NOMO-1 (cell line): Measurements from ENCODE around the gene EEF2.

Experiments used
- DNase-seq, 2 experiments: peaks; one replicate each; lab custom pipeline; 2025; ENCODE audit not compliant: unreplicated experiment in 2 of 2; lab: John Stamatoyannopoulos, UW

Gene EEF2

GRCh38 chr19:3986260-3987041 is 1.2 kb upstream of the EEF2 start:
- peak; percentile 78 to 85 for DNase-seq

- DNase-seq = peak in 1 of 2 experiments; percentile 48
Measured at GRCh38 chr19:3985643-3986259, 488 bp upstream of the EEF2 start.

GRCh38 chr19:3984584-3984907 is 717 bp downstream of the EEF2 start:
- DNase-seq = no peak

- peak in 1 of 2 experiments; percentile 50 for DNase-seq
Measured at GRCh38 chr19:3983936-3984583, 1.2 kb downstream of the EEF2 start.

- DNase-seq = no peak
Measured at GRCh38 chr19:3983542-3983914, 1.7 kb downstream of the EEF2 start.

GRCh38 chr19:3982701-3983541 is 2.3 kb downstream of the EEF2 start:
- DNase-seq = no peak

- DNase-seq = no peak
Measured at GRCh38 chr19:3981736-3982681, 3.3 kb downstream of the EEF2 start.

GRCh38 chr19:3981373-3981735 is 3.9 kb downstream of the EEF2 start:
- DNase-seq = no peak

- no peak for DNase-seq
Measured at GRCh38 chr19:3980353-3981251, 4.7 kb downstream of the EEF2 start.

- no peak for DNase-seq
Measured at GRCh38 chr19:3979674-3980352, 5.5 kb downstream of the EEF2 start.

- DNase-seq = no peak
Measured at GRCh38 chr19:3979289-3979673, 6.0 kb downstream of the EEF2 start.

- DNase-seq = no peak
Measured at GRCh38 chr19:3978145-3978544, 7.1 kb downstream of the EEF2 start.

GRCh38 chr19:3977242-3978143 is 7.8 kb downstream of the EEF2 start:
- no peak for DNase-seq

GRCh38 chr19:3976495-3977241 is 8.6 kb downstream of the EEF2 start:
- DNase-seq = no peak

- no peak for DNase-seq
Measured at GRCh38 chr19:3975637-3976087, 9.6 kb downstream of the EEF2 start.

GRCh38 chr19:3975144-3975543 is 10.1 kb downstream of the EEF2 start:
- DNase-seq = no peak
